GM04504 (cell line): ENCODE data around the gene REPS1.
"Not testable (repeated sequence)": the region's sequence is repeated elsewhere in the genome, so short reads cannot be mapped to it uniquely, and the experiment has no call there.

ENCODE experiments used
- DNase-seq: peaks from one replicate; pipeline ENCODE4 v3.0.0-alpha.2; 2012; ENCODE audit warnings: low read depth

REPS1 gene

DNA sequence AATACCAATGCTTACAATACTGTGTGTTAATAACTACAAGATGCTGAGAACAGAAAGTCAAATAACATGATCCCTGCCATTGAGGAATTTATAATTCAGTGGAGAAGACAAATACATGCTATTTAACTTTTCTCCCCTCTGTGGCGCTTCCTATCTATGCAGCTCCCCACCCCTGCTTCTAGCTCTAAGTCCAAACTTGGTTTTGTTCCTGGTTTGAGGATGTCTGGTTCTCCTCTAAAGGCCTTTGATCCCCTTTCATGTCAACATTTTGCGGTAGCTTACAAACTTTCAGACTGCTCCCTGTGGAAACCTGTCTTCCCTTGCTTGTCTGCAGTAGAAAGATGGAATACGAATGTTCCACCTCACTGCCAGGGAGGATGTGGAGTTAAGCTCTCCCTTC, 18.4 kb upstream of the REPS1 start:
- DNase-seq = no peak

DNA sequence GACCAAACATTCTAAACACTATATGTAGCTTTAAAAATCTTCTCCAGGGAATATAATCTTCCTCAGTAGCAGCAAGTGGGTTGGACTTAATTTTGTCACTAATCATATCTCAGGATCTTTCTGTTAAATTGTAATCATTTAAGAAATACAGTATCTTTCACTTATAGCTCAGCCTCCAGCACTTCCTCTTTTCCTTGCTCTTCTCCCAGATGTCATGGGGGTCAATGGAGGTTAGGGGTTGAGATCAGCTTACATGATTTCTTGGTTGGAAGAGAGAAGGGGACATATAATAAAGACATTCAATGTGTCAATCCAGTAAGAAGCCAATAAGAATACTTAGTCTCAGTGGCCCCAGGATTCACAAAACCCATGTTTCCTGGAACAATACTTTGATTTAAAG, 15.7 kb upstream of the REPS1 start:
- no peak for DNase-seq

- no peak for DNase-seq
Measured at GRCh38 chr6:138999949-139000725, 12.1 kb upstream of the REPS1 start.

GRCh38 chr6:138997136-138997535, 9.1 kb upstream of the REPS1 start:
- no peak for DNase-seq

DNA sequence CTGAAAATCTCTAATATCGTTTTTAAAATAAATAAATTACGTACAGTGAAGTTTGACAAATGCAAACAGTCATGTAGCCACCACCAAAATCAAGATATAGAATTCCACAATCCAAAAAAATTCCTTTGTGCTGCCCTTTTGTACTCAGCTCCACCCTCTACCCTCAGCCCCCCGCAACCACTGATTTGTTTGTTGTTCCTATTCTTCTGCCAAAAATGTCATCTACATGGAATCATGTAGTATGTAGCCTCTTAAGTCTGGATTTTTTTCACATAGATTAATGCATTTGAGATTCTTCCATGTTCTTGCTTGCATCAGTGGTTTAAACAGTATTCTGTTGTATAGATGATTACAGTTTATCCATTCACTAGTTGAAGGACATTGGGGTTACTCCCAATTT, 8.5 kb upstream of the REPS1 start:
- no peak for DNase-seq

DNA sequence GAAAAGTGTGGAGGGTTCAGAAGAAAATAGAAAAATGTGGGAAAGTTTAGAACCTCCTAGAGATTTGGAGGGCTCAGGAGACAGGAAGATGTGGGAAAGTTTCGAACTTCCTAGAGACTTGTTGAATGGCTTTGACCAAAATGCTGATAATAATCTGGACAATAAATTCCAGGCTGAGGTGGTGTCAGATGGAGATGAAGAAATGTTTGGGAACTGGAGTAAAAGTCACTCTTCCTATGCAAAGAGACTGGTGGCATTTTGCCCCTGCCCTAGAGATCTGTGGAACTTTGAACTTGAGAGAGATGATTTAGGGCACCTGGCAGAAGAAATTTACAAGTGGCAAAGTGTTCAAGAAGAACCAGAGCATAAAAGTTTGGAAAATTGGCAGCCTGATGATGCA, 5.4 kb upstream of the REPS1 start:
- DNase-seq = not testable (repeated sequence)

GRCh38 chr6:138992965-138993364, 4.9 kb upstream of the REPS1 start:
- not testable (repeated sequence) for DNase-seq

DNA sequence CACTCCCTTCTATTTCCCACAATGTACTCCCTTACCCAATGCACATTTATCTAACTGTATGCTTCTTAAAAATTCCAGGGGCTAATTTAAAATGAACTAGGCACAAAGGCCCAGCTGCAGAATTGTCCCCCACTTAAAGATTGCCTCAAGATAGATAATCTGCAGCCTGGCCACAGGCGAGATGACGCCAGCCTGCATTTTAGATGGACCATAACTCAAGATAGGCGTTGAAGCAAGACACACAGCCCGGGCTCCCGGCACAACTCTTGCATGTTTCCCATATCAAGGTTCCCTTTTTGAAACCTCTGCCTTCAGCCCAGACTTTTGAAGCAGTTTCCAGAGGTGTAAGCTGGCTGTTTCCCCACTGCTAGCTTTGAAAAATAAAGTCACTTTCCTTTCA, 3.2 kb upstream of the REPS1 start:
- DNase-seq = no peak

DNA sequence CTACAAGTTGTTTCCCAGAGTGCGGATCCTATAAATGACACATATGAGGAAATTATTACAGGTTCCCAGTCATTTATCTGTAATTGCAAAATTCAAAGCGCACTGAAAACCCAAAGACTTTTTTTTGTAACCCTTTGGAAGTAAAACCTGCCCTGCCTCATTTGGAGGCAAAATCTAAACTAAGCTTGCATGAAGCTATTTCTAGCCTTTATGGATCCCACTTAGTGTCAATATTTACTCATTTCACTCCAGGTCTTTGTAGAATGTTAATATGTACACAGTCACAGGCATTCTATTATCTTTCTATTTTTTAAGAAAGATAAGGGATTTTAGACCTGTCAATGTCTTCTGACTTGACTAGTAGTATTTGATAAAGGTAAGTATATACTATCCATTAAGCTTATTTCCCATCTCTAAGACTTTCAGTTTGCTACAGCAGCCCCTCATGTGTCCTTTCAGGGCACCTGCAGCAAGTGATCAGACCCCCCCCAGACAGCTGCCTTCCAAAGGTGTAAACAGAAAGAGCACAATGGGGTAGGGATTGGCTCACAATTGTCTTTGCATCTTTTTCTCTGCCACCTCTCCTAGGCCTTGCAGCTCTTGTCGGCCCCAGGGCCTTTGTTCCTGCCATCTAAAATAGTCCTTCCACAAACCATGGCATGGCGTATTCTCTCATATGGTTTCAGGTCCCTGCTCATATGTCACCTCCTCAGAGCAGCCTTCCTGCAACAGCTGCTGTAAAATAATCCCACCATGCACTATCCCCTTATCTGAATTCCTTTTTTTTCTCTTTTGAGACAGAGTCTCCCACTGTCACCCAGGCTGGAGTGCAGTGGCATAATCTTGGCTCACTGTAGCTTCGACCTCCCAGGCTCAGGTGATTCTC, 1.3 kb upstream of the REPS1 start:
- DNase-seq = no peak

DNA sequence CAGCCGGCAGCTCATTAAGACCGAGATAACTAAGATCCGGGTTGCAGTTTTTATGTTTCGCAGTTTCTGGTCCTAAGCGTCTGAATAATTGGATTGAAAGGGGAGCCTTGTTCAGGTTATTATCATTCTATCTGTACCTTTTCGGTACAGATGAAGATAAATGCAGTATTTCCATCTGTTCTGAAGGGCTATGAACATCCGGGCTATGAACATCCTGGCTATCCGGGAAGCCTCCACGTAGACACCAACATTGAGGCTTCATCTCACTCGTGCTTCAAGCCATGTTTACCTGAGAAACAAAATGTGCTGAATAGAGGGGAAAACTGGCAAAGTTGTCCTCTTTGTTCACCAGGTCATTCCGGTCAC, 399 bp upstream of the REPS1 start:
- DNase-seq = no peak

DNA sequence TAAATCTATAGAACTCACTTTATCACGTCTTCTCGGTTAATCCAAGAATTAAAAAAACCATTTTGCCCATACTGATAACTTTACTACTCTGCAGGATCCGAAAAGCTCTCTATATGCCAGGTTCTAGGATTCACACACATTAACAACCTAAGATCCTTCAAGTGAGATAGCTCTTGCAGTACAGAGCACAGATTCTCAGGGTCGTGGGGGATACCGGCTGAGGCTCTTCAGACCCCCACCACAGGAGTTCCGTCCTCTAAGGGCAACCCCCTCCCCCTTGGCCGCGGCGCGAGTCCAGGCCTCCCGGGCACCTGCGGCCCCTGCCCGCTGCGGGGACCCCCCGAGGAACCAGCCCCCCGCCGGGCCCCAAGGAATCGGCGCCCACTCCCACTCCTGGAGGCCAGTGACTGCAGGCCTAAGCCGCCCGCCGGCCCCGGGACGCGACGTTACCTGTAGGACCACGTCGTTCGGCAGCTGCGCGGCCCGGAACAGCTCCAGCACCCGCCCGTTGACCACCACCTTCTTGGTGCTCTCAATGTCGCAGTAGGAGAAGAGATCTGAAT, 892 bp downstream of the REPS1 start:
- no peak for DNase-seq

- DNase-seq = no peak
Measured at GRCh38 chr6:138986578-138986977, 1.5 kb downstream of the REPS1 start.

DNA sequence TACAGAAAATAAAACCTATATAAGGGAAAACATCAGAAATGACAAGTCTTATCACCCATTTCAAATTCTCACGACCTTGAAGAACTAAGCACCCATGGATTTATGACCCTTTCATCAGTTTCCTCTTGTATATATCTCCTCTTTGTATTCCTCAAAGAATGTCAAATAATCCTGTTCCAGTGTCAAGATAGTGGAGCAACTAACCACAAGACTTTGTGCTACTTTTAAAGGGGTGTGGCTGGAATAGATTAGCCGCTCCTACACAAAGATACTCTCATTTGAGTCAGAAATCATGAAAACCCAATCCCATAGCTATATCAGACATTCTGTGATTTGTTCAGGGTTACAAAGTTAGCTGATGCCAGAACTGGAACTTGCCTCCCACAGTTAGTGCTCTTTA, 6.6 kb downstream of the REPS1 start:
- no peak for DNase-seq

DNA sequence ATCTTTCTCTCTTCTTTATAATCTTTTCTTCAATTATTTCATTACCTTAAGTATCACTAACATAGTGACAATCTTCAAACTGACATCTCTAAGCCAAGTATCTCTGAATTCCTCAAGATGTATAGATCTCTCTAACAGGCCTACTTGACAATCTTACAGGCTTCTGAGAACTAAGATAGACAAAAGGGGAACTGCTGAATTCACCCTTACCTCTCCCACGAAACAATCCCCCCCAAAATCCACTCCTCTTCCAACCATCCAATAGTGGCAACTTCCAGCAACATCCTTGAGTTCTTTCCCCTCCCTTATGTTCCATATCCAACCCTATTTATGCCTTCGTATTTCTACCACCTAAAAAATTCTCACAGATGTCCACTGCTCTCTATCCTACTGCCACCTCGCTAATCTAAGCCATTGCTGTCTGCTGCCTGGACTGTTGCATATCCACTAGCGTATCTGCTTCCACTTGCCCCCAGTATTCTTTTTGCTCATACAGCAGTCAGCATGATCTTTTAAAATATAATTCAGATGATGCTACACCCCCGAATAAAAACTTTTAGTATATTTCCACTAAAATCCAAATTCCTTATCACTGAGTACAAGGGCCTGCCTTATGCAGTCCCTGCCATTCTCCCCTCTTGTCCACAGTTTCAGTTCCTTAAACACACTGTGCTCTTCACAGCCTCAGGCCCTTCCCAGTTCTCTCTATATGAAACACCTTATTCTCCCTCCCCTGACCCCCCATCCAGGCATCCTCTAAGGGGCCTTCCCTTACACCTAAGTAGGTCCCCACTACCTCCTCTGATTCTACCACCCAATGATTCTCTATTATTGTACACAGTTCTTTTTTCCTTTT, 8.0 kb downstream of the REPS1 start:
- no peak for DNase-seq

GRCh38 chr6:138979365-138979764, 8.7 kb downstream of the REPS1 start:
- no peak for DNase-seq

- no peak for DNase-seq
Measured at GRCh38 chr6:138978229-138978628, 9.8 kb downstream of the REPS1 start.

GRCh38 chr6:138977646-138978167, 10.3 kb downstream of the REPS1 start:
- DNase-seq = no peak

GRCh38 chr6:138977242-138977641, 10.8 kb downstream of the REPS1 start:
- no peak for DNase-seq

DNA sequence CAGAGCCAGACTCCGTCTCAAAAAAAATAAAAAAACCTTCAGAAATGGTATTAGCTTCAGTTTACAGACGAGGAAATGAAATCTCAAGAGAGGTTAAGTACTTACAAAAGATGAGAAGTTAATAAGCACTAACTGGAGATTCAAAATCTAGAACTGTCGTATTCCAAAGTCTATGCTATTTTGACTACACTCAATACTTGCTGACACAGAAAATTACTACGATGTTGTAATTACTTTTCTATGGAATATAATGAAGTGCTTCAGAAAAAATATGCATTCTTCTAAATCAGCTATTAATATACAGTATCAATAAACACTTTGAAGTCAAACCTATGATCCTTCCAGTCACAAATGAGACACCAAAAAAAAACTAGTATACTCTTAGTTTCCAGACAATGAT, 12.2 kb downstream of the REPS1 start:
- no peak for DNase-seq

DNA sequence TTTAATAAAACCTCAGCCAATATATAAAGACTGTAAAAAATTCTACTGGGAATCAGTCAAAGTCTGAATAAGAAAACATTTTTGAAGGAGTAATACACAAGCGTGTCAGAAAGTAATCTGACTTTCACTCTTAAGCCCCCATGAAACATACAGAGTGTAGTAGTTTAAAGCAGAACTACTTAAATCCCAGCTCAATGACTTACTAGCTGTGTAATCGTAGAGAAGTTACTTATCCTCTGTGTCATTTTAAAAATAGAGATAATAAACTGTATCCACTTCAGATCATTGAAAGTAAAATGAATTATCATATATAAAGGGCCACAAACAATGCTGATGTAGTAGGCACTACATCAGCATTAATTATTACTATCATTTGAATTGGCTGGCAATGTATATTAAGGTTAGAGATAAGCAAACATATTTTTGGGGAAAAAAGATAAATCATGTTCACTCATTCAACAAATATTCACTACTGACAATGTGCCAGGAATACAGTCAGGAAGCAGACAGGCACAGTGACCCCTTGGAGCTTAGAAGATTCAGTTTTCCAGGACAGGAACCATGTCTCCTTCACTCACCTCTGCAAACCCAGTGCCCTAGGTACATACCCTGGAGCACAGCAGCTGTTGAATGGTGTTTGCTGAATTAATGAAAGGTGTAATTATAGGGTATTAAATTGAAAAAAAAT, 14.4 kb downstream of the REPS1 start:
- DNase-seq = no peak

GRCh38 chr6:138972226-138972665, 15.8 kb downstream of the REPS1 start:
- DNase-seq = no peak
